H1 (cell line): ENCODE measurements around the gene DNAH8. TPM values are rescaled to one million over a fixed set of nuclear protein-coding genes. Genes with fewer than 3 reads are reported as not detected.

ENCODE experiments used
- CTCF ChIA-PET: fragments of 300-600 bp; sonication (Branson Sonifier 250); formaldehyde crosslinking; loops from one replicate; lab custom pipeline; 2021; ENCODE audit not compliant: partially characterized antibody; lab: Charles Lee
- POLR2A ChIA-PET: fragments of 300-600 bp; sonication (Branson Sonifier 250); formaldehyde crosslinking; loops from one replicate; lab custom pipeline; 2021; ENCODE audit warnings: inconsistent platforms; ENCODE audit not compliant: partially characterized antibody; lab: Charles Lee
- DNase-seq, 2 experiments: peaks; one replicate each; pipeline versions ENCODE4 v3.0.0 to v3.0.0-alpha.2; 2010 to 2022; ENCODE audit warnings: low spot score in 2 of 2, low read depth in 1 of 2, mixed read lengths in 1 of 2
- FAIRE-seq: peaks from 2 replicates; lab custom pipeline; 2011; peaks lifted over from hg19 to GRCh38; lab: Jason Lieb, UNC
- H2AFZ ChIP-seq: 2 replicates; pipeline ENCODE4 v1.8.1; 2012; ENCODE audit warnings: low read length, inconsistent platforms
- H2AK5ac ChIP-seq: 2 replicates; pipeline ENCODE4 v1.6.1; 2013; ENCODE audit warnings: low read depth, low read length
- H2BK120ac ChIP-seq: replicated peaks from 2 replicates; pipeline ENCODE3; 2013; ENCODE audit warnings: low read depth, low read length, inconsistent platforms
- H2BK12ac ChIP-seq: 2 replicates; pipeline ENCODE4 v1.6.1; 2013; ENCODE audit warnings: low read depth, low read length
- H2BK15ac ChIP-seq: 2 replicates; pipeline ENCODE4 v1.6.1; 2013; ENCODE audit warnings: low read length
- H2BK20ac ChIP-seq: 2 replicates; pipeline ENCODE4 v1.6.1; 2013; ENCODE audit warnings: low read length
- H2BK5ac ChIP-seq: 2 replicates; pipeline ENCODE4 v1.6.1; 2013; ENCODE audit warnings: low read depth, low read length
- H3K14ac ChIP-seq: 2 replicates; pipeline ENCODE4 v1.6.1; 2013; ENCODE audit warnings: inconsistent platforms; ENCODE audit not compliant: insufficient read length
- H3K18ac ChIP-seq: 2 replicates; pipeline ENCODE4 v1.6.1; 2013; ENCODE audit warnings: low read length; ENCODE audit errors: extremely low read depth
- H3K23ac ChIP-seq: 2 replicates; pipeline ENCODE4 v1.6.1; 2013; ENCODE audit warnings: inconsistent platforms; ENCODE audit not compliant: insufficient read length
- H3K23me2 ChIP-seq: 2 replicates; pipeline ENCODE4 v1.6.1; 2013; ENCODE audit warnings: low read depth, low read length
- H3K27ac ChIP-seq: 2 replicates; pipeline ENCODE4 v1.6.1; 2011; ENCODE audit warnings: low read depth, low read length, inconsistent platforms
- H3K27me3 ChIP-seq, 4 experiments: replicated peaks in 1 of 4; 1 replicate in 1 of 4; 2 replicates in 3 of 4; pipeline versions ENCODE4 v1.6.1 to v1.8.1; 2011 to 2013; ENCODE audit warnings: low read length in 3 of 4, mild to moderate bottlenecking in 3 of 4, inconsistent platforms in 2 of 4, mixed read lengths in 2 of 4, moderate library complexity in 1 of 4; ENCODE audit not compliant: control insufficient read depth in 3 of 4, insufficient read depth in 3 of 4; ENCODE audit errors: extremely low read depth in 1 of 4
- H3K36me3 ChIP-seq, 4 experiments: 2 replicates each; pipeline versions ENCODE4 v1.6.1 to v1.8.1; 2011 to 2013; ENCODE audit warnings: mild to moderate bottlenecking in 4 of 4, low read length in 3 of 4, moderate library complexity in 2 of 4, control low read depth in 1 of 4, inconsistent platforms in 1 of 4; ENCODE audit not compliant: insufficient read depth in 4 of 4, control insufficient read depth in 2 of 4
- H3K4ac ChIP-seq: replicated peaks from 2 replicates; pipeline ENCODE3; 2013; ENCODE audit warnings: low read length, low read depth, mixed read lengths, inconsistent platforms; ENCODE audit not compliant: insufficient read length
- H3K4me1 ChIP-seq, 4 experiments: replicated peaks in 1 of 4; 1 replicate in 1 of 4; 2 replicates in 3 of 4; pipeline versions ENCODE4 v1.6.1 to v1.8.1; 2011 to 2013; ENCODE audit warnings: low read length in 3 of 4, inconsistent platforms in 2 of 4, mixed read lengths in 1 of 4; ENCODE audit not compliant: insufficient read depth in 4 of 4, control insufficient read depth in 3 of 4
- H3K4me2 ChIP-seq, 2 experiments: 2 replicates each; pipeline versions ENCODE4 v1.6.1 to v1.8.1; 2011 to 2013; ENCODE audit warnings: low read depth in 2 of 2, low read length in 2 of 2, control low read depth in 1 of 2, inconsistent platforms in 1 of 2, mild to moderate bottlenecking in 1 of 2; ENCODE audit not compliant: insufficient read depth in 1 of 2
- H3K4me3 ChIP-seq, 4 experiments: fragments of 200-600, 300-600 bp in 1 of 4; sonication (generic), shearing (Covaris generic), sonication (Bioruptor Twin) in 1 of 4; 2 replicates each; pipeline versions ENCODE4 v1.5.1 to v1.8.1; 2011 to 2016; ENCODE audit warnings: low read length in 4 of 4, low read depth in 3 of 4, control low read depth in 2 of 4, inconsistent platforms in 2 of 4, mild to moderate bottlenecking in 2 of 4, mixed read lengths in 1 of 4, moderate library complexity in 1 of 4; ENCODE audit not compliant: insufficient read depth in 2 of 4; ENCODE audit errors: extremely low read depth in 1 of 4
- H3K56ac ChIP-seq: replicated peaks from 2 replicates; pipeline ENCODE3; 2013; ENCODE audit warnings: low read depth, mild to moderate bottlenecking, mixed read lengths, low read length, inconsistent platforms; ENCODE audit not compliant: insufficient read length
- H3K79me1 ChIP-seq: 2 replicates; pipeline ENCODE4 v1.6.1; 2013; ENCODE audit warnings: low read depth, low read length, control low read depth
- H3K79me2 ChIP-seq, 2 experiments: 2 replicates each; pipeline versions ENCODE4 v1.6.1 to v1.8.1; 2012 to 2013; ENCODE audit warnings: low read length in 2 of 2, mild to moderate bottlenecking in 2 of 2, inconsistent platforms in 1 of 2; ENCODE audit not compliant: insufficient read depth in 2 of 2, control insufficient read depth in 1 of 2
- H3K9ac ChIP-seq, 4 experiments: replicated peaks in 1 of 4; 1 replicate in 1 of 4; 2 replicates in 3 of 4; pipeline versions ENCODE4 v1.6.1 to v1.8.1; 2011 to 2013; ENCODE audit warnings: low read depth in 3 of 4, low read length in 3 of 4, control low read depth in 2 of 4, mild to moderate bottlenecking in 2 of 4, moderate library complexity in 2 of 4, inconsistent platforms in 1 of 4; ENCODE audit errors: extremely low read depth in 1 of 4
- H3K9me3 ChIP-seq, 2 experiments: 2 replicates each; pipeline versions ENCODE4 v1.6.1 to v1.8.1; 2012 to 2013; ENCODE audit warnings: mild to moderate bottlenecking in 2 of 2, moderate library complexity in 2 of 2, control low read depth in 1 of 2, inconsistent platforms in 1 of 2, low read depth in 1 of 2, low read length in 1 of 2, mixed read lengths in 1 of 2; ENCODE audit not compliant: insufficient read depth in 2 of 2
- H4K20me1 ChIP-seq, 2 experiments: replicated peaks in 1 of 2; 2 replicates each; pipeline versions ENCODE3 to v1.8.1; 2011 to 2013; ENCODE audit warnings: inconsistent platforms in 2 of 2, low read length in 2 of 2, mild to moderate bottlenecking in 1 of 2; ENCODE audit not compliant: insufficient read depth in 2 of 2, control insufficient read depth in 1 of 2
- H4K5ac ChIP-seq: 2 replicates; pipeline ENCODE4 v1.6.1; 2013; ENCODE audit warnings: low read length, low read depth, mixed read lengths, inconsistent platforms; ENCODE audit not compliant: insufficient read length
- H4K8ac ChIP-seq: 2 replicates; pipeline ENCODE4 v1.8.0; 2013; ENCODE audit warnings: mild to moderate bottlenecking, moderate library complexity, low read length, inconsistent platforms; ENCODE audit not compliant: insufficient read depth; ENCODE audit errors: extremely low read depth
- H4K91ac ChIP-seq: replicated peaks from 2 replicates; pipeline ENCODE3; 2013; ENCODE audit warnings: low read length, mixed read lengths, inconsistent platforms; ENCODE audit not compliant: insufficient read length
- RFX5 ChIP-seq: IDR thresholded peaks from 2 replicates; pipeline ENCODE4 v1.6.1; 2011; ENCODE audit warnings: low read depth, low read length, improper control_type of control experiment, borderline replicate concordance
- RNF2 ChIP-seq: fragments of 200-900, 300-1000 bp; sonication (generic); IDR thresholded peaks from 2 replicates; pipeline ENCODE4 v1.7.1; 2016; ENCODE audit warnings: borderline replicate concordance, low read depth, mild to moderate bottlenecking, antibody characterized with exemption, low read length; ENCODE audit not compliant: poor library complexity, severe bottlenecking; ENCODE audit errors: missing control alignments
- SIX5 ChIP-seq: IDR thresholded peaks from 2 replicates; pipeline ENCODE4 v1.6.1; 2011; ENCODE audit warnings: mild to moderate bottlenecking, low read depth, low read length
- SP2 ChIP-seq: IDR thresholded peaks from 2 replicates; pipeline ENCODE4 v1.6.1; 2012; ENCODE audit warnings: mild to moderate bottlenecking, low read length, inconsistent platforms
- WGBS, 2 experiments: shearing (Covaris generic) in 1 of 2; methylation state at CpG; one replicate each; pipeline versions ENCODE4 v1.1.6 to v1.1.7; 2013 to 2015; ENCODE audit warnings: low lambda C conversion rate in 2 of 2, mixed read lengths in 2 of 2, inconsistent platforms in 1 of 2, low coverage in 1 of 2, missing lambda C conversion rate in 1 of 2; ENCODE audit not compliant: insufficient replicate concordance in 2 of 2, insufficient coverage in 1 of 2, insufficient read length in 1 of 2; ENCODE audit errors: extremely low coverage in 1 of 2, missing lambda C conversion rate in 1 of 2; 5-methylcytosine and 5-hydroxymethylcytosine counted together
- polyA plus RNA-seq, 7 experiments: library from polyadenylated mRNA; depleted of rRNA in 3 of 7; stranded (reverse) in 5 of 7; unstranded in 2 of 7; fragments of >200 nt in 5 of 7; fragments of 200-250 nt in 2 of 7; gene quantifications; 1 replicate in 5 of 7; 2 replicates in 1 of 7; 4 replicates in 1 of 7; pipeline versions ENCODE4 v1.2.1 to v1.2.3, GENCODE V29; 2011 to 2013; ENCODE audit warnings: missing spikeins in 2 of 7, mixed read lengths in 2 of 7
- total RNA-seq: library from RNA; stranded (reverse); fragmentation: NEBNext Ultra II Directional; extraction: Animal tissue kit (Norgen Biotek cat#: 25700); gene quantifications from 2 replicates; pipeline ENCODE4 v1.2.1, GENCODE V29; 2021

The DNAH8 gene
- total and polyA plus RNA-seq, 2 of the 8 experiments (the other 6 are each of a cell fraction or from before 2014, with no cell fraction given): under 0.01 TPM; not detected in 1

GRCh38 chr6:39059496-39060310 lies 344.6 kb downstream of the DNAH8 start:
- H2BK5ac ChIP-seq: no peak overlapping the region
- no peak overlapping the region for H2BK15ac ChIP-seq
- no peaks in the 10 kb centered on the region for H3K27me3 ChIP-seq
- no peak overlapping the region for H2BK20ac ChIP-seq
- H3K4me1 ChIP-seq: peaks cover 0 to 2% (median 0%) of the 10 kb centered on the region in 4 experiments; a peak in 2 of 7 replicates
- no peaks in the 10 kb centered on the region for H3K9me3 ChIP-seq
- H3K27ac ChIP-seq: no peak overlapping the region
- no peaks in the 10 kb centered on the region for H3K79me1 ChIP-seq
- no peak overlapping the region for H3K18ac ChIP-seq
- no peak overlapping the region for H4K91ac ChIP-seq
- DNase-seq (no peak), FAIRE-seq (no peak)
- H3K4me3 ChIP-seq: no peak overlapping the region
- no peak overlapping the region for H2AFZ ChIP-seq
- no peak overlapping the region for H2BK12ac ChIP-seq
- no peak overlapping the region for H3K9ac ChIP-seq
- ChIA-PET CTCF (interaction anchor here (0.9 to 5.1 kb wide), 9 partner anchors 9 to 100 kb away, joined by 3 to 28 read pairs (median 4); no protein-coding TSS in a partner anchor), POLR2A (interaction anchor here (0.8 to 1.5 kb wide), 2 partner anchors 17 to 24 kb away, joined by 3 to 4 read pairs; no protein-coding TSS in a partner anchor)
- no peak overlapping the region for H3K4ac ChIP-seq
- H3K36me3 ChIP-seq: peaks cover 0 to 3% (median 2%) of the 10 kb centered on the region in 4 experiments; a peak in 2 of 8 replicates
- no peaks in the 10 kb centered on the region for H3K79me2 ChIP-seq
- H3K14ac ChIP-seq: no peak overlapping the region
- no peak overlapping the region for H3K56ac ChIP-seq
- H3K23ac ChIP-seq: no peak overlapping the region
- peaks cover 0 to 2% of the 10 kb centered on the region in 2 experiments for H4K20me1 ChIP-seq
- H3K23me2 ChIP-seq: no peaks in the 10 kb centered on the region; the same call in 1 of the 2 replicates
- no peak overlapping the region for H2BK120ac ChIP-seq
- no peak overlapping the region for H2AK5ac ChIP-seq
- no peak overlapping the region for H3K4me2 ChIP-seq
- H4K8ac ChIP-seq: no peak overlapping the region
- WGBS, 2 experiments: 82% methylated on average over 12 of the region's 14 CpGs; no CpG with 5 or more reads in 1 of the 2 experiments
- no peak overlapping the region for H4K5ac ChIP-seq
- TF ChIP-seq RFX5 (no peak), SIX5 (no peak), SP2 (no peak), RNF2 (no peak)
